ENCODE measurements around the gene NLRP1. TPM values are rescaled to one million over a fixed set of nuclear protein-coding genes. Genes with fewer than 3 reads are reported as not detected.

NLRP1 gene
- total and polyA plus RNA-seq, 2 donors (not counting 3 experiments of a cell fraction or from before 2014, with no cell fraction given), result 43.8 to 53.9 TPM

GRCh38 chr17:5631958-5632590, 47.8 kb upstream of the NLRP1 start:
- DNase-seq (ENCODE audit: low read depth, low spot score) (no peak), FAIRE-seq (peak; percentile 31)
- H3K9me3 ChIP-seq (replicated peaks; ENCODE audit: control insufficient read depth, insufficient read depth, low read length), result no peaks in the 10 kb centered on the region
- no peaks in the 10 kb centered on the region for H3K9me1 ChIP-seq (replicated peaks; ENCODE audit: control insufficient read depth, extremely low read depth, insufficient read depth, low read length)
- no peak overlapping the region for H3K27ac ChIP-seq (ENCODE audit: insufficient read depth, low read depth, low read length)
- no TSS peak for BruUV-seq (replicated peaks)
- no peak overlapping the region for H3K9ac ChIP-seq (replicated peaks; ENCODE audit: extremely low read depth, insufficient read depth, low read length)
- no peak overlapping the region for H2AFZ ChIP-seq (ENCODE audit: low read depth, low read length)
- no peaks in the 10 kb centered on the region for H4K20me1 ChIP-seq (replicated peaks; ENCODE audit: control insufficient read depth, extremely low read depth, insufficient read depth, low read length)
- dilution Hi-C loops (cut with MboI; ENCODE audit: extremely low pct_ligation_motif_present, low sequenced_read_pairs), result no loop called here
- no peaks in the 10 kb centered on the region for H3K79me2 ChIP-seq (ENCODE audit: control insufficient read depth, insufficient read depth, low read length)
- H3K27me3 ChIP-seq (ENCODE audit: control insufficient read depth in 2 of 2, insufficient read depth in 2 of 2, low read length in 2 of 2), result no peaks in the 10 kb centered on the region
- peaks cover 19% of the 10 kb centered on the region for H3K4me1 ChIP-seq (ENCODE audit: control insufficient read depth, extremely low read depth, insufficient read depth, low read length)
- TF ChIP-seq POLR2A (IDR thresholded peaks at IDR 0.05; ENCODE audit: low read depth, low read length) (no peak), FOS (IDR thresholded peaks at IDR 0.05; ENCODE audit: borderline replicate concordance, insufficient read depth, low read length) (no peak), MAX (IDR thresholded peaks at IDR 0.05; ENCODE audit: insufficient read depth, insufficient read length) (no peak), CTCF (IDR thresholded peaks at IDR 0.05; ENCODE audit: extremely low read depth in 1 of 2, insufficient read depth in 1 of 2, low read depth in 1 of 2, low read length in 2 of 2) (no peak), POLR2AphosphoS5 (IDR thresholded peaks at IDR 0.05; ENCODE audit: insufficient read depth, low read depth, low read length) (no peak), JUN (IDR thresholded peaks at IDR 0.05; ENCODE audit: borderline replicate concordance, insufficient read depth, insufficient read length, low read depth) (no peak)
- H3K36me3 ChIP-seq (ENCODE audit: control insufficient read depth in 2 of 2, extremely low read depth in 1 of 2, insufficient read depth in 2 of 2, low read length in 2 of 2), result no peaks in the 10 kb centered on the region
- ChIA-PET POLR2A (no interaction called here), CTCF (no interaction called here)
- no peak overlapping the region for H3K4me2 ChIP-seq (ENCODE audit: insufficient read depth, low read length)
- intact Hi-C loops (cut with micrococcal nuclease), result no loop called here
- H3K4me3 ChIP-seq (replicated peaks in 1 of 3; ENCODE audit: insufficient read depth in 1 of 3, low read depth in 1 of 3, low read length in 3 of 3), result no peak overlapping the region

All from endothelial cell of umbilical vein (primary cell).